ENCODE data around the gene ABCD1. TPM values are rescaled to one million over a fixed set of nuclear protein-coding genes. Genes with fewer than 3 reads are reported as not detected.

ABCD1 gene
- total RNA-seq, 1 donor from 2014 or later: 12.6 TPM

GRCh38 chrX:153735274-153735673 is 10.6 kb downstream of the ABCD1 start:
- TF ChIP-seq CTCF (conservative IDR thresholded peaks at IDR 0.05; ENCODE audit: low read depth, low read length): no peak
- no peak overlapping the region for H3K4me3 ChIP-seq (ENCODE audit: low read depth, low read length)
- DNase-seq (ENCODE audit: low read depth): no peak

GRCh38 chrX:153736071-153736820 is 11.6 kb downstream of the ABCD1 start:
- H3K4me3 ChIP-seq (ENCODE audit: low read depth, low read length): no peak overlapping the region
- no peak for TF ChIP-seq CTCF (conservative IDR thresholded peaks at IDR 0.05; ENCODE audit: low read depth, low read length)
- no peak for DNase-seq (ENCODE audit: low read depth)

GRCh38 chrX:153736871-153737441 is 12.3 kb downstream of the ABCD1 start:
- TF ChIP-seq CTCF (conservative IDR thresholded peaks at IDR 0.05; ENCODE audit: low read depth, low read length): no peak
- no peak overlapping the region for H3K4me3 ChIP-seq (ENCODE audit: low read depth, low read length)
- DNase-seq (ENCODE audit: low read depth): no peak

DNA sequence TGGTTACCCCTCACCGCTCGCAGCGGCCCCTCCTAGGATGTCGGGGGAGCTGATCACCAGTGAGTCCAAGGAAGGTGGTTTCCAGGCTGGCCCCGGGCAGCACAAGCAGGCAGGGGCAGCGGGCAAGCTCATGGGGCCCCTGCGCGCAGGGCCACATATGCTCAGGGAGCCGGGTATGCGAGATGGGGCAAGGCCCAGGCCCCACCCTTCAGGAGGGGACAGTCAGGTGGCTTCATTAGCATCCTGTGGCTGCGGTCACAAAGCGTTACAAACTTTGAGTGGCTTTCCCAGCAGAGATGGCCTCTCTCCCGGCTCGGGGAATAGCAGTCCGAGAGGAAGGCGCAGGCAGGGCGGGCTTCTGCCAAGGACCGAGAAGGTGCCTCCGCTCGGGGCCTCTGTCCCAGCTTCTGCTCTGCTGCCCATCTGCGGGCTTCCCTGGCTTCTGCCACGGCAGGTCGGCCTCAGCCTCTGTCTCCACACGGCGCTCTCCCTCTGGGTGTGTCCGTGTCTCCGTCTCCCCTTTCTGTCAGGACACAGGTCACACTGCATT is 13.5 kb downstream of the ABCD1 start:
- DNase-seq (ENCODE audit: low read depth): no peak
- no peak for TF ChIP-seq CTCF (conservative IDR thresholded peaks at IDR 0.05; ENCODE audit: low read depth, low read length)
- H3K4me3 ChIP-seq (ENCODE audit: low read depth, low read length): no peak overlapping the region

DNA sequence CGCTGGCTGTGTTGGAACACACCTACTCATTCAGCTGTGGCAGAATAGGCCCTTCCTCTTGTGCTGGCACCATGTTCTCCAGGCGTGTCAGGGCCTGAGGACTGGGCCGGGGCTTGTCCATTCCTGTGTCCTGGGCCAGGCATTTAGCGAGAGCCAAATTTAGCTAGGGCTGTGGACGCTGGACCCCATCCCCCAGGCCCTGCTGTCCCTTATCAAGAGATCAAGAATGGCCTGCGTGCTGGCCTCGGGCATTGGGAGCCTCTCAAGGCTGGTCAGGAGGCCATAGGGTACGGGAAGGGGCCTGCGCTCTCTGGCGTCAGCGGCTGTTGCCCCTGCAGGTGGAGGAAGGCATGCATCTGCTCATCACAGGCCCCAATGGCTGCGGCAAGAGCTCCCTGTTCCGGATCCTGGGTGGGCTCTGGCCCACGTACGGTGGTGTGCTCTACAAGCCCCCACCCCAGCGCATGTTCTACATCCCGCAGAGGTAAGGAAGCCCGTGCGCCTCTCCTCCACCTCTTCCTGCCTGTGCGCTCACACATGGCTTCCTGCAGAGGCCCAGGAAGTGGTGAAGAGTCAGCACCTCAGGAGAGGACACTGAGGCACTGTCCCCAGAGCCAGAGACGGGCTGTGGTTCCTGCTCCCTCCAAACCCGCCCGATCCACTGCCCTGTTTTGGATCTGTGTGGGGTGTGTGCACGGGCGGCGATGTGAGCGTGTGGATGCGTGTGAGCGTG is 15.3 kb downstream of the ABCD1 start:
- no peak for TF ChIP-seq CTCF (conservative IDR thresholded peaks at IDR 0.05; ENCODE audit: low read depth, low read length)
- no peak for DNase-seq (ENCODE audit: low read depth)
- H3K4me3 ChIP-seq (ENCODE audit: low read depth, low read length): no peak overlapping the region

GRCh38 chrX:153740631-153741222 is 16.1 kb downstream of the ABCD1 start:
- no peak for TF ChIP-seq CTCF (conservative IDR thresholded peaks at IDR 0.05; ENCODE audit: low read depth, low read length)
- no peak overlapping the region for H3K4me3 ChIP-seq (ENCODE audit: low read depth, low read length)
- DNase-seq (ENCODE audit: low read depth): no peak
